ENCODE results near the gene TULP4.

GRCh38 chr6:158539413-158539812, 227.1 kb downstream of the TULP4 start:
- TF ChIP-seq CTCF (conservative IDR thresholded peaks at IDR 0.05 in 1 of 2, IDR thresholded peaks at IDR 0.05 in 1 of 2; ENCODE audit: low read depth in 1 of 2, low read length in 2 of 2) (no peak), EZH2 (IDR thresholded peaks at IDR 0.05; ENCODE audit: low read length, missing control alignments) (no peak)

All from fibroblast of lung (primary cell).